Cardiac muscle cell (in vitro differentiated cells and primary cell): ENCODE measurements around the gene RINL. TPM values are rescaled to one million over a fixed set of nuclear protein-coding genes. Genes with fewer than 3 reads are reported as not detected.

Experiments used
- DNase-seq, 2 donors: peaks; one replicate each; pipeline versions ENCODE4 v3.0.0 to v3.0.0-alpha.2; 2010 to 2017; ENCODE audit warnings: low read depth in 1 of 2, low spot score in 1 of 2
- H3K27ac ChIP-seq: fragments of 200-600 bp; sonication (generic); 2 replicates; pipeline ENCODE4 v1.5.1; 2016
- H3K27me3 ChIP-seq: fragments of 200-600 bp; sonication (generic); 2 replicates; pipeline ENCODE4 v1.6.0; 2016; ENCODE audit warnings: control low read depth
- H3K36me3 ChIP-seq: fragments of 200-600 bp; sonication (generic); 2 replicates; pipeline ENCODE4 v1.5.1; 2016; ENCODE audit warnings: control low read depth
- H3K4me1 ChIP-seq: fragments of 200-600 bp; sonication (generic); 2 replicates; pipeline ENCODE4 v1.8.1; 2017; ENCODE audit warnings: low read depth, mild to moderate bottlenecking, mixed run types
- H3K4me3 ChIP-seq: fragments of 200-600 bp; sonication (generic); 2 replicates; pipeline ENCODE4 v1.5.1; 2016; ENCODE audit warnings: mild to moderate bottlenecking
- H3K9me3 ChIP-seq: fragments of 200-600 bp; sonication (generic); 2 replicates; pipeline ENCODE4 v1.5.1; 2017; ENCODE audit warnings: low read depth, mild to moderate bottlenecking, control low read depth
- CTCF ChIP-seq: IDR thresholded peaks from 2 replicates; pipeline ENCODE4 v1.5.1; 2012; ENCODE audit warnings: low read depth, mild to moderate bottlenecking, low read length
- polyA plus RNA-seq: library from polyadenylated mRNA; unstranded; fragments of >200 nt; fragmentation: Nextera tagmentation; extraction: Ambion mirVana; gene quantifications from 2 replicates; pipeline ENCODE4 v1.2.1, GENCODE V29; 2016
- total RNA-seq: library from RNA; depleted of rRNA; stranded (reverse); fragments of >200 nt; gene quantifications from 2 replicates; pipeline ENCODE4 v1.2.3, GENCODE V29; 2016

Gene RINL
- total and polyA plus RNA-seq, 2 experiments from 2014 or later, result 3.9 to 8.4 TPM

GRCh38 chr19:38819231-38819920 lies 58.7 kb downstream of the RINL start:
- TF ChIP-seq CTCF, result no peak
- H3K27ac ChIP-seq, result peak overlapping the region; percentile 74

More at GRCh38 chr19:38819231-38819920, 58.7 kb downstream of the RINL start:
- Histone ChIP-seq H3K4me1 (peaks cover 31% of the 10 kb centered on the region), H3K27me3 (no peaks in the 10 kb centered on the region), H3K36me3 (peaks cover 12% of the 10 kb centered on the region), H3K9me3 (no peaks in the 10 kb centered on the region), H3K4me3 (no peak overlapping the region)
- DNase-seq, result peak in 1 of 2 donors; percentile 83

Other genes with a start within 250 kb of the RINL start
- 391 and 465 TPM in 2 replicates for gene ACTN4, start 230.6 kb downstream of the RINL start, total RNA-seq
- 70.2 and 77.4 TPM in 2 replicates for gene ACTN4, start 230.6 kb downstream of the RINL start, polyA plus RNA-seq
- gene CAPN12, start 133.8 kb downstream of the RINL start, total RNA-seq, result 1.6 and 10.9 TPM in 2 replicates
- 1.3 and 3.4 TPM in 2 replicates for gene CAPN12, start 133.8 kb downstream of the RINL start, polyA plus RNA-seq
- not detected in 2 replicates for gene LGALS7, start 104.8 kb downstream of the RINL start, total RNA-seq
- gene LGALS7, start 104.8 kb downstream of the RINL start, polyA plus RNA-seq, result not detected in 2 replicates
- gene LGALS7B, start 89.1 kb downstream of the RINL start, total RNA-seq, result not detected in 2 replicates
- gene LGALS7B, start 89.1 kb downstream of the RINL start, polyA plus RNA-seq, result not detected in 2 replicates
- 0.46 and 1.0 TPM in 2 replicates for gene LGALS4, start 65.3 kb downstream of the RINL start, total RNA-seq
- 0.50 and 2.0 TPM in 2 replicates for gene LGALS4, start 65.3 kb downstream of the RINL start, polyA plus RNA-seq
- gene ECH1, start 46.5 kb downstream of the RINL start, total RNA-seq, result 171 and 180 TPM in 2 replicates
- 360 and 430 TPM in 2 replicates for gene ECH1, start 46.5 kb downstream of the RINL start, polyA plus RNA-seq
- gene HNRNPL, start 28.3 kb downstream of the RINL start, total RNA-seq, result 300 and 326 TPM in 2 replicates
- gene HNRNPL, start 28.3 kb downstream of the RINL start, polyA plus RNA-seq, result 240 and 291 TPM in 2 replicates
- 33.4 and 42.2 TPM in 2 replicates for gene SIRT2, start 21.3 kb upstream of the RINL start, total RNA-seq
- 33.5 and 40.7 TPM in 2 replicates for gene SIRT2, start 21.3 kb upstream of the RINL start, polyA plus RNA-seq
- gene NFKBIB, start 21.7 kb upstream of the RINL start, total RNA-seq, result 14.7 and 26.9 TPM in 2 replicates
- 19.6 and 21.5 TPM in 2 replicates for gene NFKBIB, start 21.7 kb upstream of the RINL start, polyA plus RNA-seq
- 1.4 and 2.6 TPM in 2 replicates for gene CCER2, start 33.9 kb upstream of the RINL start, total RNA-seq
- 3.0 and 3.1 TPM in 2 replicates for gene CCER2, start 33.9 kb upstream of the RINL start, polyA plus RNA-seq
- 37.2 and 43.0 TPM in 2 replicates for gene SARS2, start 52.5 kb upstream of the RINL start, total RNA-seq
- gene SARS2, start 52.5 kb upstream of the RINL start, polyA plus RNA-seq, result 52.3 and 78.9 TPM in 2 replicates
- gene MRPS12, start 52.7 kb upstream of the RINL start, total RNA-seq, result 48.0 and 52.0 TPM in 2 replicates
- 72.2 and 84.7 TPM in 2 replicates for gene MRPS12, start 52.7 kb upstream of the RINL start, polyA plus RNA-seq
- gene FBXO17, start 97.5 kb upstream of the RINL start, total RNA-seq, result 30.9 and 65.3 TPM in 2 replicates
- 39.3 and 65.3 TPM in 2 replicates for gene FBXO17, start 97.5 kb upstream of the RINL start, polyA plus RNA-seq
- 17.8 and 21.0 TPM in 2 replicates for gene FBXO27, start 154.3 kb upstream of the RINL start, total RNA-seq
- gene FBXO27, start 154.3 kb upstream of the RINL start, polyA plus RNA-seq, result 9.1 and 13.4 TPM in 2 replicates
- gene ACP7, start 206.1 kb upstream of the RINL start, total RNA-seq, result not detected in 2 replicates
- gene ACP7, start 206.1 kb upstream of the RINL start, polyA plus RNA-seq, result not detected in 2 replicates
- gene PAK4, start 247.5 kb upstream of the RINL start, total RNA-seq, result 28.7 and 57.9 TPM in 2 replicates
- 32.5 and 62.2 TPM in 2 replicates for gene PAK4, start 247.5 kb upstream of the RINL start, polyA plus RNA-seq